Ascending aorta (tissue), 2 donors: Measurements from ENCODE around the gene PROSER2. TPM values are rescaled to one million over a fixed set of nuclear protein-coding genes. Genes with fewer than 3 reads are reported as not detected.

Source experiments
- DNase-seq, 2 donors: peaks; one replicate each; pipeline ENCODE4 v3.0.0-alpha.2; 2019; ENCODE audit warnings: low spot score in 2 of 2
- H3K27ac ChIP-seq, 2 donors: fragments of 200-600 bp; sonication (generic); one replicate each; pipeline ENCODE4 v1.5.1; 2016 to 2017; ENCODE audit warnings: mild to moderate bottlenecking in 1 of 2
- H3K27me3 ChIP-seq: fragments of 200-600 bp; sonication (generic); one replicate; pipeline ENCODE4 v1.5.1; 2017
- H3K36me3 ChIP-seq, 2 donors: fragments of 200-600 bp; sonication (generic); one replicate each; pipeline ENCODE4 v1.5.1; 2016
- H3K4me1 ChIP-seq, 2 donors: fragments of 200-600 bp; sonication (generic); one replicate each; pipeline ENCODE4 v1.5.1; 2016 to 2017; ENCODE audit warnings: mild to moderate bottlenecking in 1 of 2
- H3K4me3 ChIP-seq, 2 donors: fragments of 200-600 bp; sonication (generic); one replicate each; pipeline ENCODE4 v1.5.1; 2016 to 2017; ENCODE audit warnings: mild to moderate bottlenecking in 1 of 2
- H3K9me3 ChIP-seq, 2 donors: fragments of 200-600 bp; sonication (generic); one replicate each; pipeline ENCODE4 v1.5.1; 2016
- CTCF ChIP-seq, 3 experiments: fragments of 200-600 bp in 2 of 3; fragments of 450-650 bp in 1 of 3; sonication (generic) in 2 of 3; IDR thresholded peaks; one replicate each; pipeline ENCODE4 v1.5.1; 2016 to 2019; ENCODE audit warnings: antibody characterized with exemption in 3 of 3, mild to moderate bottlenecking in 1 of 3, moderate library complexity in 1 of 3
- intact Hi-C: fragments of 100-400 bp; cut with DNase I; formaldehyde crosslinking; loops from one replicate; pipeline ENCODE4 v1.15.1; 2023
- total RNA-seq: library from RNA; depleted of rRNA; stranded (reverse); fragments of >200 nt; gene quantifications from one replicate; pipeline ENCODE4 v1.1.0, GENCODE V29; 2016

PROSER2 gene
- total RNA-seq, 1 donor from 2014 or later = 4.8 TPM

GRCh38 chr10:11797281-11797680 is 25.9 kb upstream of the PROSER2 start:
- intact Hi-C loops = no loop called here
- no peaks in the 10 kb centered on the region for H3K4me1 ChIP-seq
- no peaks in the 10 kb centered on the region for H3K36me3 ChIP-seq
- no peak for DNase-seq
- H3K27ac ChIP-seq = no peak overlapping the region
- no peak for TF ChIP-seq CTCF (IDR thresholded peaks at IDR 0.05)
- H3K4me3 ChIP-seq = no peak overlapping the region
- H3K9me3 ChIP-seq = no peaks in the 10 kb centered on the region
- H3K27me3 ChIP-seq = no peaks in the 10 kb centered on the region

- Histone ChIP-seq H3K27ac (no peak overlapping the region), H3K27me3 (no peaks in the 10 kb centered on the region), H3K9me3 (no peaks in the 10 kb centered on the region), H3K36me3 (no peaks in the 10 kb centered on the region), H3K4me3 (no peak overlapping the region), H3K4me1 (no peaks in the 10 kb centered on the region)
- TF ChIP-seq CTCF (IDR thresholded peaks at IDR 0.05) = no peak
- intact Hi-C loops = no loop called here
- no peak for DNase-seq
Measured at GRCh38 chr10:11797847-11798633, 25.1 kb upstream of the PROSER2 start.

GRCh38 chr10:11798845-11799735 is 24.1 kb upstream of the PROSER2 start:
- DNase-seq = no peak
- H3K27me3 ChIP-seq = no peaks in the 10 kb centered on the region
- H3K36me3 ChIP-seq = no peaks in the 10 kb centered on the region
- no peaks in the 10 kb centered on the region for H3K9me3 ChIP-seq
- no peak overlapping the region for H3K27ac ChIP-seq
- no peaks in the 10 kb centered on the region for H3K4me1 ChIP-seq
- intact Hi-C loops = no loop called here
- H3K4me3 ChIP-seq = no peak overlapping the region
- no peak for TF ChIP-seq CTCF (IDR thresholded peaks at IDR 0.05)

DNA sequence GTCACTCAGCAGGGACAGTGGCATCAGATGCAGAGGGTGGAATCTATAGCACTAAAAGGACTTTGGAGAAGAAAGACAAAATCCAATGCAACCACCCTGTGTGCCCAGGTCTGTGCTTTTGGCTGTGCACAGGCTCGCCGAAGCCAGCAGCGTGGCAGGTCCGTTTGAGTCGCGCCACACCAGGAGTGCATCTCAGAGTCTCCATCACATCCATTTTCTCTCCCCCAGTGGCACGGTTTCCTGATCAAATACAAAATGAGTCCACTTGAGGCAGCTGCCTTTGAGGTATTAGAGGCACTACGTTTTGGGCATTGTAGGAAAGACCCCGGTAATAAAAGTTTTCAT is 23.4 kb upstream of the PROSER2 start:
- Histone ChIP-seq H3K27me3 (no peaks in the 10 kb centered on the region), H3K4me3 (no peak overlapping the region), H3K27ac (no peak overlapping the region), H3K36me3 (no peaks in the 10 kb centered on the region), H3K9me3 (no peaks in the 10 kb centered on the region), H3K4me1 (no peaks in the 10 kb centered on the region)
- TF ChIP-seq CTCF (IDR thresholded peaks at IDR 0.05) = no peak
- DNase-seq = no peak
- intact Hi-C loops = no loop called here

DNA sequence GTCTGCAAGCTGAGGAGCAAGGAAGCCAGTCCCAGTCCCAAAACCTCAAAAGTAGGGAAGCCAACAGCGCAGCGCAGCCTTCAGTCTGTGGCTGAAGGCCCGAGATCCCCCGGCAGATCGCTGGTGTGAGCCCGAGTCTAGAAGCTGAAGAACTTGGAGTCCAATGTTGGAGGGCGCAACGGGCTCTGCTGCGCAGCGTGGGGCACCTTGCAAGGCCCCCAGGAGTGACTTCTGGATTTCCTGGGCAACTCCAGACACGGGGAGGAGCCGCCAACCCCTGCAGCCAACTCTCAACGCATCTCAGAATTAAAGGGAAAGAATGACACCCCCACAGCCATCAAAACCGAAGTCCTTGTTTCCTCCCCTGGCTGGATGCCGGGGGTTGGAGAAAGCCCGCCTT is 18.8 kb upstream of the PROSER2 start:
- DNase-seq = no peak
- intact Hi-C loops = no loop called here
- H3K4me1 ChIP-seq = no peaks in the 10 kb centered on the region

More for the DNA sequence above, 18.8 kb upstream of the PROSER2 start:
- Histone ChIP-seq H3K27me3 (no peaks in the 10 kb centered on the region), H3K36me3 (no peaks in the 10 kb centered on the region), H3K9me3 (no peaks in the 10 kb centered on the region), H3K27ac (no peak overlapping the region), H3K4me3 (no peak overlapping the region)
- TF ChIP-seq CTCF (IDR thresholded peaks at IDR 0.05) = no peak
